WI38 (cell line): ENCODE results near the gene CYP24A1.

Experiments used
- H3K4me3 ChIP-seq: 2 replicates; pipeline ENCODE4 v1.5.1; 2011; ENCODE audit warnings: low read depth, mild to moderate bottlenecking, control low read depth, low read length
- TF ChIP-seq, protein P1 (sequence below): IDR thresholded peaks from 2 replicates; pipeline ENCODE4 v1.5.1; 2012; ENCODE audit warnings: low read depth, mild to moderate bottlenecking, control low read depth, low read length

CYP24A1 gene

DNA sequence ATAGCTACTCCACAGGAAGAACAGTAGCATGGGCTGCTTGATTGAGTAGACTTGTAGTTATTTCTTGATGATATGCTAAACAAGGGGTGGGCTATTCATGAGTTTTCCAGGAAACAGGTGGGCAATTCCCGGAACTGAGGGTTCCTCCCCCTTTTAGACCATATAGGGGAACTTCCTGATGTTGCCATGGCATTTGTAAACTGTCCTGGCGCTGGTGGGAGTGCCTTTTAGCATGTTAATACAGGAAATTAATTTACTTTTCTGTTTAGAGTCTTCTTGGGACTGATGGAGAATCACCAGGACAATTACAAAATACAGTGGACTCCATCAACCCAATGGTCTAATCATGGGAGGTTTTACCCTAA, 22.7 kb downstream of the CYP24A1 start:
- H3K4me3 ChIP-seq = no peak overlapping the region
- TF ChIP-seq, protein P1, sequence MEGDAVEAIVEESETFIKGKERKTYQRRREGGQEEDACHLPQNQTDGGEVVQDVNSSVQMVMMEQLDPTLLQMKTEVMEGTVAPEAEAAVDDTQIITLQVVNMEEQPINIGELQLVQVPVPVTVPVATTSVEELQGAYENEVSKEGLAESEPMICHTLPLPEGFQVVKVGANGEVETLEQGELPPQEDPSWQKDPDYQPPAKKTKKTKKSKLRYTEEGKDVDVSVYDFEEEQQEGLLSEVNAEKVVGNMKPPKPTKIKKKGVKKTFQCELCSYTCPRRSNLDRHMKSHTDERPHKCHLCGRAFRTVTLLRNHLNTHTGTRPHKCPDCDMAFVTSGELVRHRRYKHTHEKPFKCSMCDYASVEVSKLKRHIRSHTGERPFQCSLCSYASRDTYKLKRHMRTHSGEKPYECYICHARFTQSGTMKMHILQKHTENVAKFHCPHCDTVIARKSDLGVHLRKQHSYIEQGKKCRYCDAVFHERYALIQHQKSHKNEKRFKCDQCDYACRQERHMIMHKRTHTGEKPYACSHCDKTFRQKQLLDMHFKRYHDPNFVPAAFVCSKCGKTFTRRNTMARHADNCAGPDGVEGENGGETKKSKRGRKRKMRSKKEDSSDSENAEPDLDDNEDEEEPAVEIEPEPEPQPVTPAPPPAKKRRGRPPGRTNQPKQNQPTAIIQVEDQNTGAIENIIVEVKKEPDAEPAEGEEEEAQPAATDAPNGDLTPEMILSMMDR = no peak

DNA sequence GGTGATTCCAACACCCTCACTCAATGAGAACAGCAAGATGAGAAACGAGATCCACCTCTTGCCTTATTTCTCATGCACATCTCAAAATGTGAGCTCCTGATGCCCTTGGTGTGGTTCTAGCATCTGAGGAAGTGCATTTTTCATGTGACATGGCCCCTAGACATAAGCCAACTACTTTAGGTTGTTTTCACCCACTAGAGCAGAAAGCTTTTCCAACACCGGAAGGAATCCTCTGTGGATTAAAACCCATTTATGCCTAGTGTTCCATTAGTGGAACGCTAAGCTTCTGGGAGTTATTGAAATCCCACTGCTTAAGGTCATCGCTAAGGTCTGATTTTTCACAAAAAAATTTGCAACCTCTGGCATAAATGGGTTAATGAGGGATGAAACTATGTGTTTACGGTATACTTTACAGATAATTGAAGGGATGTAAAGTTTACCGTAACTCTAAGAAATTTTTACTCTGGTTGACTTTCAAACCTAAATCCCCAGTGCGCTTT, 24.0 kb downstream of the CYP24A1 start:
- TF ChIP-seq, protein P1 = no peak

DNA sequence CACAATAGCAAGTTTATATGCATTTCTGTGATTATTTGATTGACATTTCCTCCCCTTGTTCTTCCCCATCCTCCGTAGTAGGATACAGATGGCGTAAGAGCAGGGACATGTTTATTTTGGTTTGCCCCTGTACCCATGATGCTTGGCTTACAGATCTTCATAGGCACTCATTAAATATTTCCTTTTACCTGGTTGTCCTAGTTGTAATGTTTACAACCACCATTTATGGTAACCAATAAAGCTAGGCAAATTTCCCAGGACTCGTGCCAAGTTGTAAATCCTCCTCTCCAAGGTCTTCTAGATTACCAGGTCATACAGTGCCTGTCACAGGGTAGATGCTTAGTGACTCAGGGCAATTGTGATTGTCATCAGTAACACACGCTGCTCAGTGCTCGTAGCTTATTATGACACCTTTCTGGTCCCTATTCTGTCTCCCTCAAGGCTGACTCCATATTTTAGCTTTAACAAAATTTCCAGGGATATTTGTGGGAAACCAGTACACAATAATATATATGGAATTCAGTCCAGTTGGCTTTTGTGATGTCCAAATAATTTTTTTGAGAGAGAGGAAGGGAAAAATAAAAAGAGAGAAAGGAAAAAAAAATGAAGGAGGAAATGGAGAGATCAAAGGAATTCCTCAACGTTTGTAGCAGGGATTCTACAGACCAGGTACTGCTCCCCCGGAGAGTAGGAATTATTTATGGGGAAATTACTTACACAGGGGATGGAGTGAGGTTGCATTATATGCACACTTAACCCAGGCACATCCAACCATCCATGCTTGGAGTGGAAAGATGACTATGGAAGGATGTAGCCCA, 24.6 kb downstream of the CYP24A1 start:
- H3K4me3 ChIP-seq = no peak overlapping the region
- TF ChIP-seq, protein P1 = no peak

More for the DNA sequence above, 24.0 kb downstream of the CYP24A1 start:
- no peak overlapping the region for H3K4me3 ChIP-seq

DNA sequence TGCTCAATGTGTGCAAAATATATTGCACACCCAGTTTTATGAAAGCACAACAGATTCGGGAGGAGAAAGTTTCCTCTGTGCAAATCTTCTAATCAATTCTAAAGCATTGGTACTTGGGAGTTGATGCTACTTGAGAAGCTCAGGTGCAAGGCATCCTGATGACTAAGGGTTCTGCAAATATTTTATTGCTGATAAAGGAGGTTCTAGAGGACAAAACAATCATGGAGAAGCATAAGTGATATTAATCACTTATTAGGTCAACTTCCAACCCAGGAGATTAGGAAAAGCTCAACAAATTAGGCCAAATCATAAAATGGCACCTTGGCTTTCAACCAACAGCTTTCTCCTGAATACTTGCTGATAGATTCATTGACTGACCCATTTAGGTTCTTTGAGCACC, 27.1 kb downstream of the CYP24A1 start:
- no peak overlapping the region for H3K4me3 ChIP-seq
- TF ChIP-seq, protein P1 = no peak

DNA sequence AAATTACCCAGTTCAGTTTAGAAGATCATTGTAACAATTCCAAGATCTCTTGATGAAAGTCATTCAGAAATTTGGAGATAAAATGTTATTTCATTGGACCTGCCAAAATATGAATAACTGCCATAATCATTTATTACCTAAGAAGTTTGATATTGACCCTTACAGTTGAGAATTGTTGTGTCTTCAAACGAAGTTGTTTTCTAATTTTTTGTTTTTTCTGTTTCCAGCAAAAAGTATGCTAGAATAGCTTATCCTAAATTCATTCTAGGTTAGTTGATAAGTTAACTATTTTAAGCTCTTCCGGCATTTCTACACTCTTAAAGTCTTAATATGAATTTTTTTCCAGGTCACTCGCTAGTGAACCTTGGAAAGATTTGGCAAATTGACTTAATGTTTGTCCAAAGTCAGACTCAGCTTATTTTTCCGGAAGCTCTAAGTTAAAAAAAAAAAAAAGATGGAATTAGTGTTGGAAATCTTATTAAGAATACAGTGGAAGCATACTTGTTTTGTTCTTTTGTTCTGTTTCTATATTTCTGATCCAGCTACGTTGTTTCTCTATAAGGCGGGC, 28.9 kb downstream of the CYP24A1 start:
- TF ChIP-seq, protein P1 = no peak
- H3K4me3 ChIP-seq = no peak overlapping the region

DNA sequence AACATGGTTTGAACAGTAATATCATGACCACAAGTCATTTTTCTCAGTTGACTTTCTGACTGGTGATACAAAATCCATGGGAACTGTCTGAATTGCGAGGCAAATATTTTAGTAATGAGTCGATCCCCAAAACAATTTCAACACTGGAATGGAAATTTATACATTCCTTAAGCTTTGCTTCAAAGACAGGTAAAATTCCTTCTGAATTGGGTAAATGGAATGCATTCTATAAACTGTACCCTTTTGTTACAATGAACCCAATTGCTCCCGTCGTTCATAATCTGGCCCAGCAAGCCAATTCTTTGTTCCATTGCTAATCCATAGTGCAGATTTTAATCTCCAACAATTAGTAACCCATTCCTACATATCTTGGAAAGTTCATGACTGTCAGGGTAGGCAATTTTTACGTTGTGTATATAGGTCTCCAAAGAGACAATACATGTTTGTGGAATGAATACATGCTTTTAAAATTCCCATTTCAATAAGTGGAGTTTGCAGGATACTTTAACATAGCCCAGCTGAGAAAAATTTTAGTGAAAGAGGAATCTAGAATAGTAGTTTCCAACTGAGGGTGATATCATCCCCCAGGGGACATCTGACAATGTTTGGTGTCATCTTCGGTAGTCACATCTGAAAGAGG, 32.7 kb downstream of the CYP24A1 start:
- no peak overlapping the region for H3K4me3 ChIP-seq
- TF ChIP-seq, protein P1 = no peak

DNA sequence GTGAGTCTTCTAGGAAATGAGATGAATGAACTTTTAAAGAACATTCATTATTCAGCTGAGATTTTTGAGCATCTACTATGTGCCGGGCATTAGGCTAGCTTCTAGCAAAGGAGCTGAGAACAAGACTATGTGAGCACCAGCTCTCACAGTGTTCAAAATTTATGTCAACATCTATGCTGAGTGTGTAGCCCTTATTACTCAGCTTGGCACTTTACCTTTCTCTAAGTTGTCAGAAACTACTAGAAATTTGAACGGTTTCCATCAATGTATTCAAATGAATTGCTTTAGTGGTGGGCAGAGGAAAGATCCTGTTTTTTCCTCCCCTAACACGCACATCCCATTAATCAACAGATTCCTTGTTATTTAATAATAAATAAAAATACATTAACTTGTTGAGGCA, 33.3 kb downstream of the CYP24A1 start:
- TF ChIP-seq, protein P1 = no peak
- no peak overlapping the region for H3K4me3 ChIP-seq
